Measurements from ENCODE around the gene HMMR. TPM values are rescaled to one million over a fixed set of nuclear protein-coding genes. Genes with fewer than 3 reads are reported as not detected.

Gene HMMR
- total and polyA plus RNA-seq, 9 of the 15 experiments (the other 6 are each of a cell fraction or from before 2014, with no cell fraction given): 74.9 to 133 (median 90.8) TPM

- TF ChIP-seq, protein P1, sequence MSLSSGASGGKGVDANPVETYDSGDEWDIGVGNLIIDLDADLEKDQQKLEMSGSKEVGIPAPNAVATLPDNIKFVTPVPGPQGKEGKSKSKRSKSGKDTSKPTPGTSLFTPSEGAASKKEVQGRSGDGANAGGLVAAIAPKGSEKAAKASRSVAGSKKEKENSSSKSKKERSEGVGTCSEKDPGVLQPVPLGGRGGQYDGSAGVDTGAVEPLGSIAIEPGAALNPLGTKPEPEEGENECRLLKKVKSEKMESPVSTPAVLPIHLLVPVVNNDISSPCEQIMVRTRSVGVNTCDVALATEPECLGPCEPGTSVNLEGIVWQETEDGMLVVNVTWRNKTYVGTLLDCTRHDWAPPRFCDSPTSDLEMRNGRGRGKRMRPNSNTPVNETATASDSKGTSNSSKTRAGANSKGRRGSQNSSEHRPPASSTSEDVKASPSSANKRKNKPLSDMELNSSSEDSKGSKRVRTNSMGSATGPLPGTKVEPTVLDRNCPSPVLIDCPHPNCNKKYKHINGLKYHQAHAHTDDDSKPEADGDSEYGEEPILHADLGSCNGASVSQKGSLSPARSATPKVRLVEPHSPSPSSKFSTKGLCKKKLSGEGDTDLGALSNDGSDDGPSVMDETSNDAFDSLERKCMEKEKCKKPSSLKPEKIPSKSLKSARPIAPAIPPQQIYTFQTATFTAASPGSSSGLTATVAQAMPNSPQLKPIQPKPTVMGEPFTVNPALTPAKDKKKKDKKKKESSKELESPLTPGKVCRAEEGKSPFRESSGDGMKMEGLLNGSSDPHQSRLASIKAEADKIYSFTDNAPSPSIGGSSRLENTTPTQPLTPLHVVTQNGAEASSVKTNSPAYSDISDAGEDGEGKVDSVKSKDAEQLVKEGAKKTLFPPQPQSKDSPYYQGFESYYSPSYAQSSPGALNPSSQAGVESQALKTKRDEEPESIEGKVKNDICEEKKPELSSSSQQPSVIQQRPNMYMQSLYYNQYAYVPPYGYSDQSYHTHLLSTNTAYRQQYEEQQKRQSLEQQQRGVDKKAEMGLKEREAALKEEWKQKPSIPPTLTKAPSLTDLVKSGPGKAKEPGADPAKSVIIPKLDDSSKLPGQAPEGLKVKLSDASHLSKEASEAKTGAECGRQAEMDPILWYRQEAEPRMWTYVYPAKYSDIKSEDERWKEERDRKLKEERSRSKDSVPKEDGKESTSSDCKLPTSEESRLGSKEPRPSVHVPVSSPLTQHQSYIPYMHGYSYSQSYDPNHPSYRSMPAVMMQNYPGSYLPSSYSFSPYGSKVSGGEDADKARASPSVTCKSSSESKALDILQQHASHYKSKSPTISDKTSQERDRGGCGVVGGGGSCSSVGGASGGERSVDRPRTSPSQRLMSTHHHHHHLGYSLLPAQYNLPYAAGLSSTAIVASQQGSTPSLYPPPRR (CRISPR knock-in tag; IDR thresholded peaks at IDR 0.05; ENCODE audit: borderline replicate concordance): no peak
- peak in 1 of 2 experiments; percentile 53; a peak in 1 of 4 replicates for TF ChIP-seq RCOR1 (IDR thresholded peaks at IDR 0.05; ENCODE audit: borderline replicate concordance in 1 of 2, low read depth in 2 of 2, low read length in 2 of 2)
- no peak for TF ChIP-seq CBX3 (IDR thresholded peaks at IDR 0.05; ENCODE audit: borderline replicate concordance in 1 of 2, low read length in 2 of 2)
- peak; percentile 68 for TF ChIP-seq CTBP1 (IDR thresholded peaks at IDR 0.05; ENCODE audit: borderline replicate concordance)
- no peak for TF ChIP-seq BDP1 (IDR thresholded peaks at IDR 0.05; ENCODE audit: insufficient read depth, insufficient read length)
- TF ChIP-seq ZBTB11 (CRISPR knock-in tag; IDR thresholded peaks at IDR 0.05): no peak
- no peak for TF ChIP-seq GMEB1 (CRISPR knock-in tag; IDR thresholded peaks at IDR 0.05)
- 0 out of 2 replicates have a peak, but pooled peaks have one; percentile 18 for TF ChIP-seq ARID1B (IDR thresholded peaks at IDR 0.05)
- TF ChIP-seq RBM17 (IDR thresholded peaks at IDR 0.05; ENCODE audit: borderline replicate concordance, low read depth, low read length): no peak
- peak; percentile 38 to 44; a peak in 1 of 4 replicates for TF ChIP-seq TEAD1 (CRISPR knock-in tag; IDR thresholded peaks at IDR 0.05)
These were observed 38.5 kb downstream of the HMMR start (continued) for GRCh38 chr5:163498886-163499285.

All from K562 (cell line).